GM21381 (cell line): ENCODE data around the gene FSIP1.
"Not testable (repeated sequence)": the region's sequence is repeated elsewhere in the genome, so short reads cannot be mapped to it uniquely, and the experiment has no call there.

Experiments used
- ATAC-seq: cut with Tn5 transposase; IDR thresholded peaks from one replicate; pipeline ENCODE4 v1.9.1; 2021; ENCODE audit warnings: mild to moderate bottlenecking, moderate library complexity; ENCODE audit not compliant: unreplicated experiment

The FSIP1 gene

DNA sequence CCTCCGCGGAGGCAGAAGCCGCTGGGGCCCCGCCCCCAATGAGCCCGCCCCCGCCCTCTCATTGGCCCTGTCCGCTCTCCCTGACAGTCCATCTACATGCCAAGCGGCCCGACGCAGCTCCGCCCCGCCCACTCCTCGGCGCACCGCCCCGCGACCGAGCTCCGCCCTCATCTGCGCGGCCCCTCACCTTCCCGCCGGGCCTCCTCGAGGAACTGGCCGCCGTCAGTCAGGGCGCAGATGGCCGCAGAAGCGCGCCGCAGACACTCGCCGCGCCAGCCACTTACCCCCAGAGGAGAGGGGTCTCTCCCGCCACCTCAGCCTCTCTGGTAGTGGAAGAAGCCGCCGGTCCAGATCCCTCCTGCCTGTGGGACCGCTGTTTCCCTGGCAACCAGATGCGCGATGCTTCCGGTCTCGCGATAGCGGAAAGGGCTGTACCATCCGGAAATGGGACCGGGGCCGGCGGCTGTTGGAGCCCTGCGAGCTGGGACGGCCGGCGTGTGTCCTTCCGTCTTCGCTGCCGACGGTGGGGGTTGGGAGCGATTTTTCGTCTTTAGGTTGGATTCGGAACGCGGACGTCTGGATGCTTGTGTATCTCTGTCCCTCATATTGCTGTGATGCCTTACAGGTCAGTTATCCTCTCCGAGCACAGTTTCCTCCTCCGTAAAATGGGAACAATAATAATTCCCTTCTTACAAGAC is at the start of gene FSIP1:
TSS of gene FSIP1 (minus strand) at position 401 of the 698 bp plus-strand sequence. CDS start 6,317 bp downstream, outside the sequence.
- peak; percentile 96 for ATAC-seq

DNA sequence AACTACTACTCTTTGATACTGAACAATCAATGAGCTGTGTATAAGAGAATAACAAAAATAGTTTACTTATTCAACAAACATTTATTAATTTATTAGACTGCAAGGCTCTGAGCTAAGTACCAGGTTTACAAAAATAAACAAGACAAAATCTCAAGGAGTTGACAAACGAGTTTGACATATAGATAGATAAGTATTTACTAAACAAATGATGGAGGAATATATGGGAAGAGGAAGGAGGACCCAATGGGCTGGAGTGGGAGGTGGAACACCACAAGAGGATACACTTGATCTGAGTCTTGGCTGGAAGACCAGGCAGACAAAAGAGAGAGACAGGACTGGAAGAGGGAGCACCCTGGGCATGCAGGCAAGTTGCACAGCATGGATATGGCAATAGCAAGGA is 47.5 kb upstream of the FSIP1 start:
- ATAC-seq, result no peak

DNA sequence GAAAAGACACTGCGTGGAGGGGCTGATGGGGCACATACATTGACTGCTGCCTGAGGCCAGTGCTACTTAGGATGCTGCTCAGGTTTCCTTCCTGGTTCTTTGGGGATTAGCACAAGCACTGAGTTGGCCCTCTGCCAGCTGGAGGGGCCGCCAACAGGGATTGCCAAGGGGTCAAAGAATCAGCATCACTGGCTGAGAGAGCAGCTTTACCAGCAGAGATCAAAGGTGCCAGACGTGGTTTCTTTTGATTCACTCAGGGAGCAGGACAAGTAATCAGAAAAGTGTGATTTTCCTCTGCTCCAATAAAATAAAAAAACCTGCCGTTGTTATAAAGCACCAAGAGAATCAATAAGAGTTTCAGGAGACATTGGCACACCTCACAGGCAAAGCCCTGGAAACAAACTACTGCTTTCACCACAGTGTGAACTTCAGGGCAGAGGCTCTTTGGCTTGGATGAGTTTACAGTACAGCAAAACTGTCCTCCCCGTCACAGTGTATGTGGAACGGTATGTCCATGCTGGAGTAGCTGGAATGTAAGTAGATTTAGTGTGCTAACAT is 45.8 kb upstream of the FSIP1 start:
- ATAC-seq, result no peak

DNA sequence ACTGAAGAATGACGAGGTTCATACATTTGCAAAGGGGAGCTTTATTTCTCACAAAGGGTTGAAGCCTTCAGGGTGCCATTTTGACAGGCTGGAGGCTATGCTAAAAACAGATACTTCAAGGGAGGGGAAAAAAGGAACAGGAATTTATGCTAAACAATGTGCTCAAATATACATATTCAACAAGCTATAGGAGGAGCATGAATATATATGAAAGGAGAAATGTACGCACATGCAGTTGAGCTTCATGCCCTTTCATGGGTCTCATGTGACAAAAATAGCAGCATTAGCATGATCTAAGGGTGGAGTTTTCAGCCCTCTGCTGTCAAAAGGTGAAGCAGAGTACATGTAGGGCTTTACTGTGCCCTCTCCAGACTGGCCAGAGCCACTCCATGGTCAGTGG is 44.3 kb upstream of the FSIP1 start:
- no peak for ATAC-seq

DNA sequence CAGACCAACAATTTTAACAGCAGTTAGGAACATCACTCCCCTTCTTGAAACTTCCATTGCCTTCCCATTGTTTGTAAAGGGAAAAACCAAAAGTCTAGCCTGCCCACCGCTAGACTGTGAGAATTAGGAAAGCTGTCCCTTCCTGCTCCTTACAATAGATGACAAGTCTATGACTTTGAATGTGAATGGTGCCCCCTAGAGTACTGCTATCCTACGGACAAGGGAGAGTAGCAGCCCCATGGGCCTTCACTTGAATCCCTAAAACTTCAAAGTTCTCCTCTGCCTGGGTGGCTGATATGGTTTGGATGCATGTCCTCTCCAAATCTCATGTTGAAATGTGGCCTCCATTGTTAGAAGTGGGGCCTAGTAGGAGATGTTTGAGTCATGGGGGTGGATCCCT is 41.0 kb upstream of the FSIP1 start:
- no peak for ATAC-seq

DNA sequence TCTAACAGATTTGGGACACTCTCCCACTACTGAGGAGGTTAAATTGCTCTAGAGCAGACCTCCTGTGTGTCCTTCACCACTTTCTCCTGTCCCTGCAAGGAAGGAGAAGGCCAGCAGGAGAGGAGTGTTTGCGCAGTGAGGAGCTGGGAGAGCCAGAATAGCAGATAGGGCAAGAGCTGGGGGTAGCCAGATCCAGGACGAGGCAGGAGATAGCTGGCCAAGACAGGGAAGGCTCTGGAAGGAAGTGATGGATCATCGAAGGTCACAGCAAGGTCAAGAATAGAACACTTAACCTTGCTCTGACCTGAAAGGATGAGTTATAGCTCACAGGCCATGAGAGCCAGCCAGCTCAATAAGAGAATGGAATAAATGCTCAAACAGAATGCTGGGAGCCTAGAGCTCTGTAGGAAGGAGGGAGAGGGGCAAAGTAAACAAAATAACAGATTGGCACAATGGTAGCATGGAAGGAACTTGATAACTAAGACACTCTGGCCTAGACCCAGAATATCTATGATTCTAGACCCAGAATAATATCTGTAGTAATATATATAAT is 37.5 kb upstream of the FSIP1 start:
- ATAC-seq, result no peak

DNA sequence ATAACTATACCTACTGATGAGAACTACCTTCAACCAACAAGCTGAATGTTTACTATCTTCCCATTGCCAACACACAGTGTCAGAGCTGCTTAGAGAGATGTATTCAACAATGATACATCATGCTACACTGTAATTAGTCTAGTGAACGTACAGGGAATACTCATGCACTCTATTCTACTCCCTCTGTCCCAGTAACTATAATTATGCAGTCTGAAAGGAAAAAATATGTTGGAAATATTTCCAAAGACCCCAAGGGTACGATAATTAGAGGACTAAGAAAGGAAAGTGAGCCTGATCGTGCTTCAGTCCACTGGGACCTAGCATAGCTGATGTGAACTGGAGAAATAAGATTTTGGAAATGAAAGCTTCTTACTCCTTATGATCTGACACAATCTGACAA is 36.9 kb upstream of the FSIP1 start:
- no peak for ATAC-seq

DNA sequence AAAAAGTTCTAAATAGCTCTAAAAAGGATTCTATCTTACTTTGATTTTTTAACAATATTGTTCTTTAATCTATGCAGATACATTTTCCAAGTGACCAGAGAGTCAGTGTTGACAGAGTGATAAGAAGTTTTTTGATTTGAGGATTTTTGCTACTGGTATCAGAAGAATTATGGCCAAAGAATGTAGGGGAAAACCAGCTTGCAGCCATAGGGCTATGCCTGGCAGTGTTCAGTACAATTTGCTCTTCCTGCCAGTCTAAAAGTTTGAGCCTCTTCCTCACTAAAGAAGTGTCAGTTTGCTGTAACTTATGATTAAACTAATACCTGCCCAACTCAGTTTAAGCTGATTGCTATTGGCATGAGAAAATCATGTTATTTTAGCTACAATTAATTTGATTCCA is 35.3 kb upstream of the FSIP1 start:
- ATAC-seq, result no peak

DNA sequence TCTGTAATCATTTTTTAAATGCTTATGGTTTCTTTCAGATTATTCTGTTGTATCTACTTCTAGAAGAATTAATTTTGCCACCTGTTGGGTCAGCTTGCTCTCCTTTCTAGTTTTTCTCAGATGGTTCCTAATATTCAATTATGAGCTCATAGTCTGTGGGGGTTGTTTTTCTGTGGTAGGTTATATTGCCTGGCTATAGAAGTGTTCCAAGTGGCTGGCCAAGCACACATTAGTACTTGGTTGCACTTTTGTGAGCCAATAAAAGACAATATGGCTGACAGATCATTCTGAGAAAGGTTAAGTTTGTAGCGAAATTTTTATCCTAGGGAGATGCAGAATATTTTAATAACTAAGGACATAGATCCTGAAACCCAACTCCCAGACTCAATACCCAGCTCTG is 31.8 kb upstream of the FSIP1 start:
- ATAC-seq, result no peak

DNA sequence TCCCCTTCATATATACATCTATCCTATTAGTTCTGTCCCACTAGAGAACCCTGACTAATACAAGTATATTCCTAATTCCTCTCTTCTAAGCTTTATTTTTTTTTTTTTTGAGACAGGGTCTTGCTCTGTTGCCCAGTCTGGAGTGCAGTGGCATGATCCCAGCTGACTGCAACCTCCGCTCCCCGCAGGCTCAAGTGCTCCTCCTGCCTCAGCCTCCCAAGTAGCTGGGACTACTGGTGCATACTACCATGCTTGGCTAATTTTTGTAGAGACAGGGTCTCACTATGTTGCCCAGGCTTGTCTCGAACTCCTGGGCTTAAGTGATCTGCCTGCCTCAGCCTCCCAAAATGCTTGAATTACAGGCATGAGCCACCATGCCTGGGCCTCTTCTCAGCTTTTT is 30.0 kb upstream of the FSIP1 start:
- not testable (repeated sequence) for ATAC-seq

DNA sequence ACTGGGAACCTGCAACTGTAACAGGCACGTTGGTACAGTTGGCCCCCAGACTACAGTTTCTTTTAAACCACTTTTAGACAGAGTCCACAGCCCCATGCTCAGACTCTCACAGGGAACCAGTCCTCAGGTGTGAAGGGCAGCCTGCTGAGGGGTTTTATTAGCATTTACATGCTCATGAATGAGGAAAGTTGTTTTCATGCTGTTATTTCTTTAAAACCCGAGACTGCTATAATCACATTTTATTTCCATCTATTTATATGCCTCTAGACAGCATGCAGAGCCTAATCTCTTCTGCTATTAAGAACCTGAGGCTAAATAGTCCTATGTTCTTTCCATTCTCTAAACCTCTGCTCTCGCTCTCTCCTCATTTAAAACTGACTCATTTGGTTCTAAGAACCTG is 26.3 kb upstream of the FSIP1 start:
- ATAC-seq, result no peak

DNA sequence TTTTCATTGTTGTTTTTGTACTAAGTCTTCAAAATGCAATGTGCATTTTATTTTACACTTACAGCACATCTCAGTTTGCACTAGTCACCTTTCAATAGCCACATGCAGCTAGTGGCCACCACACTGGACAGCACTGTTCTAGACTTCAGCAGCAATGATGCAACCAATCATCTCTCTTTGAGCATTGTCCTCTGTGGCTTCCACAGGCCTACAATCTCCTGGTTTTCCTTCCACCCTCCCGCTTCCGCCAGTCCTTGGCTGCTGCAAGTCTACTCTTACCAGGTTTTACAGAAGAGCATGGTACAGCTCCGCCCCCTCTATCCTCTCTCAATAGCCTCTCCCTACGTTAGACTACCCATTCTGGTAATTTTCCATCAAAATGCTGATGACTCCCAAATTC is 25.1 kb upstream of the FSIP1 start:
- ATAC-seq, result no peak

DNA sequence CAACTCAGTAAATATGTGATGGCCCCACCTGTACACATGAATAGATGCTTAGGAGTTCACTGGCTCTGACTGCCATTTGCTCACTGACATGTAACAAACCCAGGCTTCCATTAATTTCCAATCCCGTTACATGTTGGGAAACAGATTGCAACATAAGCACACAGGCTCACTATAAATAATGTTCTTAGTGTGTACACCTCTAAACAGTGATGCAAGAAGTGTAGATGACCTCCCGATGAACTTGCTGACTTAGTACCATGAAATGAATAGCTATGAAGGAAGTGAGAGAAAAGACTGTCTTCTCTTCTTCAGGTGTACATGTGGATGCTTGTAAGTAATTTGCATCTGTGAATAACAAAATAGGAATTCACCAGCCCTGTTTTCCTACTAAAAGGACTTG is 21.4 kb upstream of the FSIP1 start:
- no peak for ATAC-seq

DNA sequence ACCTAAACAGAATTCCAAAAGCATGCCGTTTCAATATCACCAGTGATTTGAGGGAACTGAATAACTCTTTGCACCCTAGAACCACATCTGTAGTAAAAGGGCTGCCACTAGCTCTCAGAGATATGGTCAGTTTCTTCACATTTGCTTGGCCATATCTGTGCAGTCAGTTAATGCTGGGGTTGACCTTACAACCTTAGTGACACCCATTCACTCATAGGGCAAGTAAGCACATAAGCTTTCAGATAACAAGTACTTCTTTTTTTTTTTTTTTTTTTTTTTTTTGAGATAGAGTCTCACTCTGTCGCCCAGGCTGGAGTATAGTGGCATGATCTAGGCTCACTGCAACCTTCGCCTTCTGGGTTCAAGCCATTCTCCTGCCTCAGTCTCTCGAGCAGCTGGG is 20.4 kb upstream of the FSIP1 start:
- no peak for ATAC-seq

DNA sequence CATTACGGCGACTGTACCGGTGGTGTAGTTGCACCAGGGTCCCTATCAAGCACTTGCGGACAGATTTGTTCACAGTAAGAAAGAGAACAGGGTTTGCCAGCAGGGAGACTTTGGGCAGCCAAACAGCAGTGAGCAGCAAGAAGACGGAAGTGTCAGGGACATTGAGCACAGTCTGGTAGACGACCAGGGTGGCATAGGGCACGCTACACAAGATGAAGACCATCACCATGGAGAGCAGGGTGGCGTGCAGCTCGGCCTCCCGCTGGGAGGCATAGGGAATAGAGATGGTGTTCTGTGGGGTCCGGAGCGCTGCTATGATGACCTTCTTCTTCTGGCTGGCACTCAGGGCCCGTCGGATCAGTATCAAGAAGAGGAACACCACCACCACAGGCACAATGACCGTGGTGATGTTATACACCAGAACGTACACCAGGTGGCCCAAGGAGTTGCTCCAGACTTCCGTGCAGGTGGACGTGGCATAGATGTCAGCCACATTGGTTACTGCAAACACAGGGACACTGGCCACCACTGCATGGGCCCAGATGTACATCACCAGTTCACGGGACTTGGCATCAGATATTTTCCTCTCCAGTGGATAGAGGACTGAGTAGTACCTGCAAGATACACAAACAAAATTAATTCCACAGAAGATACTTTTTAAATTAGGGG is 19.1 kb upstream of the FSIP1 start:
- peak; percentile 54 for ATAC-seq

DNA sequence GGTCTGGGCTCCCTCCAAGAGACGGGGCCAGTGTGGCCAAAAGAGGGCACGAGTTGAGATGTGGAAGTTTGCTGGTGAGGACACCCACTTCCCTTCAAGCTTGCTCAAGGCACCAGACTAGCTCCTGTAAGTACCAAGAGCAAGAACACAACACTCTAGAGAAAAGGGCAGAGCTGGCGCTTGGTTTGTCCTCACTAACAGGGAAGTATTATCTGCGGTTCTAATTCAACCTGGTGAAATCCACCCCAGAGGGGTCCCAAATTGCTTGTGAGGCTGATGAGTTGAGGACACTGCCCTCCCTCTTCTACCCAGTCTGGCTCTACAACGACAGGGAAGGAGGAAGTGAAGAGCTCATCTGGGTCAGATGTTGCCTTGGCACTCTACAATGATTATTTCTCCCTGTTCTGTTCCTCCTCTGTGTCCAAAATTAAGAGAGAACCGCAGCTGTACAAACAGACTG is 16.9 kb upstream of the FSIP1 start:
- no peak for ATAC-seq

DNA sequence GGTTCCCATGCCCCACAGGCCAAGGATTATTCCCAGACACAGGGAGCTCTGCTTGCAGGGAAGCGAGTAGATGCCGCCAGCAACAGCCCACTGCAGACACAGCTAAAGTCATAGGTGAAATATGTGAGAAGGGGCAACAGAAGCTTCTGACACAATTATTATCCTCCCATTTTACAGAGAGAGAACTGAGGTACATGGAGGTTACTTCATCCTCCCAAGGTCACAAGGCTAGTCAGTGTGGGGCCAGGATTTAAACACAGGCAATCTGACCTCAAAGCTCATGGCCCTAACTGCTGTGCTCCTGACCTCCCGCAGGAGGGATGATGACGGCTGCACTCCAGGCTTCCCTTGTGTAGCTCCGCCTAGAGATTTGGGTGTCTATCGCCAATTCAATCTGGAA is 15.7 kb upstream of the FSIP1 start:
- no peak for ATAC-seq

DNA sequence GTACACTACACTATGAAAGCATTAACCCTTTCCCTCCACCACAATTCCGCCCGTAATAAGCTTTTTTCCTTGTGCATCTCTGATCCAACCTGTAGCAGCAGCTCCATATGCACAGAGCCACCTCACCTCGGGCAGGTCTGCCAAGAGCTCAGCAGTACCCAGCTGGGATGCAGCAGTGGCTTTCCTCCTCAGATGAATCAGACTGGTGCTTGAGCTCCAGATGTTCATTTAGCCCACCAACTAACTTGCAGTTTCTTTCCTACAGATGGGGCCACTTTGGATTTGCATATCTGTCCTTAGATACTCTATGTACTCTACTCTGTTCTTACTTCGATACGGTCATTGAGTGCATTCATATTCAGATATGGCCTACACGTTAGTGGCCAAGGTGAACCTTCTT is 14.8 kb upstream of the FSIP1 start:
- ATAC-seq, result no peak

DNA sequence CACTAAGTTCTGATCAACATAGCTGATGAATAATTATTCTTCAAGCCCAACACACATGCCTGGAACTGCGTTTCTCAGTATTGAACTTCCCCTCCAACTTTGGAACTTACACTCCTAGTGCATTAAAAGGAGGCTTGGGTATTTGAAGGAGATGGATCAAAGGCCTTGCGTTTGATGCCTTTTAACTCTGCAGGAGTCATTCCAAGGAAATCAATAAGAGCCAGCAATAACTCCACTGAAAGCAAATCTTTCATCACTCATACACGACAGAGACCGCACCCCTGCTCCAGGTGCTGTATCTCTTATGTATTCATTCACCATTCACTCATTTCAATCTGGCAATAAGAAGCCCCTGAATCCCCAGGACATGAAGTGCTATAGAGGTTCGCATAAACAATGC is 14.0 kb upstream of the FSIP1 start:
- no peak for ATAC-seq

DNA sequence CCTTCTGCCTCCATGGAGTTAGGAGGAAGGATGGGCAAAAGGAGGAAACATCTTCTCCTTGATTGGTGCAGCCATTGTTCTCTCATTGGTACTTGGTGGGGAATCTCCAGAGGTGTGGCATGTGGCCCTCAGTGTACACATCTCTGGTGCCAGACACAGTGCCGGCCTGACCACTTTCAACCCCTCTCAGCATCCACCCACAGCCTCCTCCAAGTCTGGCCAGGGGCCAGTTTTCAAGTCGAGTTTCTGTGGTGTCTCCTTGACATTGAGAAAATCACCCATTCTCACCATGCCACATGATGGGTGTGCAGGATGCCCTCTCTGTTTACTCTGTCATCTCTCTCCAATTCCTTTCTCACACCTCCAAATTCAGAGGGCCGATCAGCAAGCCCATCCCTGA is 12.8 kb upstream of the FSIP1 start:
- no peak for ATAC-seq

DNA sequence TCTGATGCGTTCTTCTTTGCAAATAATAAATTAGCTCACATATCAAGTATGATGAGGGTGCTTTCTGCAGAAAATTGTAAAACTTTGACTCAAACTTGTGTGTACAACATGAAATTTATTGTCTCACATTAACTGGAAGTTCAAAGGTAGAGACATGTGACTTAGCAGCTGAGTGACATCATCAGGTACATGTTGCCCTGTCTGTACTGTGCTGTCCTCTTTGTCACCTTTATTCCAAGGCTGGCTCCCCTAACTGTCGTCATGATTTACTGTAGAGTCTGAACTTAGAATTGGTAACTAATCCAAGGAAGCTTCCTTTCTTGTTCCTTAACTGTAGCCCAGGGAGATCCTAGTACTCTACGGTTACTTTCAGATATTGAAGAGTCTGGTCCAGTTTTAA is 12.3 kb upstream of the FSIP1 start:
- ATAC-seq, result no peak

DNA sequence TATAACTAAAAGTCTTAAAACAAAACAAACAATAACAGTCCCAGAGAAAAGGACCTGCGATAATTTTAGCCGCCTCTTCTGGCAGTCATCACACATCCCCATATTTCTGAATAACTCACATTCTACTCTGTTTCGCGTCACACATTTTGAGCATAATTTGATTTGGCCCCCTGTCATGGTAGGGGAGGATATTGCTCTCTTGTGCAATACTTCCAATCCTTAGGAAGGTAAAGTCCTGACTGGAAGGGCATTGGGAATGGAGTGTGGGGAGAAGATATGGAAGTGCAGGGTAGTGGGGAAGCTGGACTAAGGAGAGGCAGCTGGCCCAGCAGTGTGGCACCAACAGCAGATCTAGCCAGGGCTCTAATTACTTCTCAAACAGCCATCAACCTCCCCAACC is 11.3 kb upstream of the FSIP1 start:
- ATAC-seq, result no peak
